ENCODE results near the gene ERP27.

The ERP27 gene

GRCh38 chr12:14879222-14879933, 59.0 kb downstream of the ERP27 start:
- DNase-seq (ENCODE audit: extremely low read depth, low read depth), result no peak
- no peak for TF ChIP-seq CTCF (IDR thresholded peaks at IDR 0.05; ENCODE audit: low read depth, low read length, missing control alignments)
- no peak overlapping the region for H3K4me3 ChIP-seq (replicated peaks; ENCODE audit: low read depth, low read length)

- H3K4me3 ChIP-seq (replicated peaks; ENCODE audit: low read depth, low read length), result no peak overlapping the region
- DNase-seq (ENCODE audit: extremely low read depth, low read depth), result no peak
- TF ChIP-seq CTCF (IDR thresholded peaks at IDR 0.05; ENCODE audit: low read depth, low read length, missing control alignments), result no peak
Measured at GRCh38 chr12:14878488-14878887, 59.8 kb downstream of the ERP27 start.

- no peak for DNase-seq (ENCODE audit: extremely low read depth, low read depth)
- H3K4me3 ChIP-seq (replicated peaks; ENCODE audit: low read depth, low read length), result no peak overlapping the region
- TF ChIP-seq CTCF (IDR thresholded peaks at IDR 0.05; ENCODE audit: low read depth, low read length, missing control alignments), result no peak
Measured at GRCh38 chr12:14876833-14877232, 61.5 kb downstream of the ERP27 start.

GRCh38 chr12:14874882-14875281, 63.5 kb downstream of the ERP27 start:
- TF ChIP-seq CTCF (IDR thresholded peaks at IDR 0.05; ENCODE audit: low read depth, low read length, missing control alignments), result no peak
- no peak for DNase-seq (ENCODE audit: extremely low read depth, low read depth)
- H3K4me3 ChIP-seq (replicated peaks; ENCODE audit: low read depth, low read length), result no peak overlapping the region

- H3K4me3 ChIP-seq (replicated peaks; ENCODE audit: low read depth, low read length), result no peak overlapping the region
- no peak for TF ChIP-seq CTCF (IDR thresholded peaks at IDR 0.05; ENCODE audit: low read depth, low read length, missing control alignments)
- no peak for DNase-seq (ENCODE audit: extremely low read depth, low read depth)
Measured at GRCh38 chr12:14873440-14874185, 64.7 kb downstream of the ERP27 start.

- TF ChIP-seq CTCF (IDR thresholded peaks at IDR 0.05; ENCODE audit: low read depth, low read length, missing control alignments), result no peak
- no peak for DNase-seq (ENCODE audit: extremely low read depth, low read depth)
- no peak overlapping the region for H3K4me3 ChIP-seq (replicated peaks; ENCODE audit: low read depth, low read length)
Measured at GRCh38 chr12:14871886-14872285, 66.5 kb downstream of the ERP27 start.
